ENCODE results near the gene REM2.

DNA sequence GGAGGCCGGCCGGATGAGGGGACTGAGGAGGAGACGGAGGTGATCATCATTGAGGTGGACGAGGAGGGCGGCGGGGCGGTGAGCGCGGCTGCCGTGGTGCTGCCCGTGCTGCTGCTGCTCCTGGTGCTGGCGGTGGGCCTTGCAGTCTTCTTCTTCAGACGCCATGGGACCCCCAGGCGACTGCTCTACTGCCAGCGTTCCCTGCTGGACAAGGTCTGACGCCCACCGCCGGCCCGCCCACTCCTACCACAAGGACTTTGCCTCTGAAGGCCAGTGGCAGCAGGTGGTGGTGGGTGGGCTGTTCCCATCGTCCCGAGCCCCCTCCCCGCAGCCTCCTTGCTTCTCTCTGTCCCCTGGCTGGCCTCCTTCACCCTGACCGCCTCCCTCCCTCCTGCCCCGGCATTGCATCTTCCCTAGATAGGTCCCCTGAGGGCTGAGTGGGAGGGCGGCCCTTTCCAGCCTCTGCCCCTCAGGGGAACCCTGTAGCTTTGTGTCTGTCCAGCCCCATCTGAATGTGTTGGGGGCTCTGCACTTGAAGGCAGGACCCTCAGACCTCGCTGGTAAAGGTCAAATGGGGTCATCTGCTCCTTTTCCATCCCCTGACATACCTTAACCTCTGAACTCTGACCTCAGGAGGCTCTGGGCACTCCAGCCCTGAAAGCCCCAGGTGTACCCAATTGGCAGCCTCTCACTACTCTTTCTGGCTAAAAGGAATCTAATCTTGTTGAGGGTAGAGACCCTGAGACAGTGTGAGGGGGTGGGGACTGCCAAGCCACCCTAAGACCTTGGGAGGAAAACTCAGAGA, 37.0 kb upstream of the REM2 start:
- TF ChIP-seq, protein P1, sequence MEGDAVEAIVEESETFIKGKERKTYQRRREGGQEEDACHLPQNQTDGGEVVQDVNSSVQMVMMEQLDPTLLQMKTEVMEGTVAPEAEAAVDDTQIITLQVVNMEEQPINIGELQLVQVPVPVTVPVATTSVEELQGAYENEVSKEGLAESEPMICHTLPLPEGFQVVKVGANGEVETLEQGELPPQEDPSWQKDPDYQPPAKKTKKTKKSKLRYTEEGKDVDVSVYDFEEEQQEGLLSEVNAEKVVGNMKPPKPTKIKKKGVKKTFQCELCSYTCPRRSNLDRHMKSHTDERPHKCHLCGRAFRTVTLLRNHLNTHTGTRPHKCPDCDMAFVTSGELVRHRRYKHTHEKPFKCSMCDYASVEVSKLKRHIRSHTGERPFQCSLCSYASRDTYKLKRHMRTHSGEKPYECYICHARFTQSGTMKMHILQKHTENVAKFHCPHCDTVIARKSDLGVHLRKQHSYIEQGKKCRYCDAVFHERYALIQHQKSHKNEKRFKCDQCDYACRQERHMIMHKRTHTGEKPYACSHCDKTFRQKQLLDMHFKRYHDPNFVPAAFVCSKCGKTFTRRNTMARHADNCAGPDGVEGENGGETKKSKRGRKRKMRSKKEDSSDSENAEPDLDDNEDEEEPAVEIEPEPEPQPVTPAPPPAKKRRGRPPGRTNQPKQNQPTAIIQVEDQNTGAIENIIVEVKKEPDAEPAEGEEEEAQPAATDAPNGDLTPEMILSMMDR (IDR thresholded peaks at IDR 0.05; ENCODE audit: low read depth, low read length) = no peak
- TF ChIP-seq MYC (IDR thresholded peaks at IDR 0.05; ENCODE audit: low read depth, low read length) = no peak

All from NB4 (cell line).